ENCODE data around the gene MS4A13. TPM values are rescaled to one million over a fixed set of nuclear protein-coding genes. Genes with fewer than 3 reads are reported as not detected.

MS4A13 gene
- total and polyA plus RNA-seq, 4 donors, result not detected

DNA sequence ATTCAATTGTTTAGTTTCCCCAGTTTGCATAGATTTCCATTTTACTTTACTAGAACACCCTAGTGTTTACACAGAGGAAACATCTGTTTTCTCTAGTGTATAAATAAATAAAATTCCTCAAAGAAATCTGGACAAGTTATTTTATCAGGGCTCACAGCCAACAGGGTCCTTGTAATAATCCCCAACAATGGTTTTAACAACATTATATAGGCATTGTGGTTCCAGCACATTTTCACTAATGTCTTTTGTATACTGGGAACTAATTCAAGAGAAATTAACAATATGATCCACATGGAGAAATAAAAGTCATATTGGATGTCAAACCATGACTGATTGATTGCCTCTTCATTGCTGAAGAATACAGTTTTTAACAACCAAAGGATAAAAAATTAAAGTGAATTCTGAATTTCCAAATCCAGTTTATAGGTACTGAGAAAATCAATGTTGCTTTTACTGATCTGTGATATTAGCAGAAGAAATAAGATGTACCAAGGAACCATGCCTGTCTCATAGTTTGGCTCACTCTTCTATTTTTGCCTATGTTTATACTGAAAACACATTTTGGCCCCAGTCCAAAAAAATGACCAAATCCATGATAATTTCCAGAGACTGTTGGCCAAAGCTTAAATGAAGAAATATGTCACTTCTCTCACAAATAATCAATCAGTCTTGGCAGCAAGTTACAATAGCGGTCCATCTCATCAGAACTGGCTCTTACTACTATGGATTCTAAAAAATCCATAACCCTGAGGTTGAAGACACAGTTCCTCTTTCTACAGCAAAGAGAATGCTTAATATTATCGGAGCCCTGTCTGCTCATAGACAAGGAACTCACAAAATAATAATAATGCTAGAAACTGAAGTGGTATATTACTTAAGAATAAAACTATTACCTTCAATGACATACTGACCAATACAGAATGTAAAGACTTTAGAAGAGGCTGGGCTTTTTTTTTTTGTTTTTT lies 1.4 kb upstream of the MS4A13 start:
- no peaks in the 10 kb centered on the region for H3K4me1 ChIP-seq (ENCODE audit: control insufficient read depth in 4 of 4, insufficient read depth in 4 of 4, low read length in 3 of 4)
- no peak overlapping the region for H3K4me3 ChIP-seq (ENCODE audit: low read depth in 1 of 3, low read length in 3 of 3)
- TF ChIP-seq RAD21 (IDR thresholded peaks at IDR 0.05), result no peak
- no peak for TF ChIP-seq JUND (IDR thresholded peaks at IDR 0.05)
- TF ChIP-seq EGR1 (IDR thresholded peaks at IDR 0.05; ENCODE audit: low read depth in 2 of 2), result no peak
- TF ChIP-seq HNF4A (conservative IDR thresholded peaks at IDR 0.05), result no peak
- no peak for TF ChIP-seq FOXA2 (IDR thresholded peaks at IDR 0.05)
- no peak for TF ChIP-seq TAF1 (conservative IDR thresholded peaks at IDR 0.05)
- TF ChIP-seq, protein P1, sequence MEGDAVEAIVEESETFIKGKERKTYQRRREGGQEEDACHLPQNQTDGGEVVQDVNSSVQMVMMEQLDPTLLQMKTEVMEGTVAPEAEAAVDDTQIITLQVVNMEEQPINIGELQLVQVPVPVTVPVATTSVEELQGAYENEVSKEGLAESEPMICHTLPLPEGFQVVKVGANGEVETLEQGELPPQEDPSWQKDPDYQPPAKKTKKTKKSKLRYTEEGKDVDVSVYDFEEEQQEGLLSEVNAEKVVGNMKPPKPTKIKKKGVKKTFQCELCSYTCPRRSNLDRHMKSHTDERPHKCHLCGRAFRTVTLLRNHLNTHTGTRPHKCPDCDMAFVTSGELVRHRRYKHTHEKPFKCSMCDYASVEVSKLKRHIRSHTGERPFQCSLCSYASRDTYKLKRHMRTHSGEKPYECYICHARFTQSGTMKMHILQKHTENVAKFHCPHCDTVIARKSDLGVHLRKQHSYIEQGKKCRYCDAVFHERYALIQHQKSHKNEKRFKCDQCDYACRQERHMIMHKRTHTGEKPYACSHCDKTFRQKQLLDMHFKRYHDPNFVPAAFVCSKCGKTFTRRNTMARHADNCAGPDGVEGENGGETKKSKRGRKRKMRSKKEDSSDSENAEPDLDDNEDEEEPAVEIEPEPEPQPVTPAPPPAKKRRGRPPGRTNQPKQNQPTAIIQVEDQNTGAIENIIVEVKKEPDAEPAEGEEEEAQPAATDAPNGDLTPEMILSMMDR (IDR thresholded peaks at IDR 0.05; ENCODE audit: low read depth, low read length, missing input control), result no peak
- no peak for TF ChIP-seq GABPA (IDR thresholded peaks at IDR 0.05 in 1 of 2, conservative IDR thresholded peaks at IDR 0.05 in 1 of 2)
- TF ChIP-seq, protein P2, sequence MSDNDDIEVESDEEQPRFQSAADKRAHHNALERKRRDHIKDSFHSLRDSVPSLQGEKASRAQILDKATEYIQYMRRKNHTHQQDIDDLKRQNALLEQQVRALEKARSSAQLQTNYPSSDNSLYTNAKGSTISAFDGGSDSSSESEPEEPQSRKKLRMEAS (IDR thresholded peaks at IDR 0.05), result no peak
- TF ChIP-seq YY1 (IDR thresholded peaks at IDR 0.05), result no peak
- no peak for TF ChIP-seq RXRA (IDR thresholded peaks at IDR 0.05)
- TF ChIP-seq, protein P3, sequence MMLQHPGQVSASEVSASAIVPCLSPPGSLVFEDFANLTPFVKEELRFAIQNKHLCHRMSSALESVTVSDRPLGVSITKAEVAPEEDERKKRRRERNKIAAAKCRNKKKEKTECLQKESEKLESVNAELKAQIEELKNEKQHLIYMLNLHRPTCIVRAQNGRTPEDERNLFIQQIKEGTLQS (IDR thresholded peaks at IDR 0.05), result no peak
- TF ChIP-seq, protein P4, sequence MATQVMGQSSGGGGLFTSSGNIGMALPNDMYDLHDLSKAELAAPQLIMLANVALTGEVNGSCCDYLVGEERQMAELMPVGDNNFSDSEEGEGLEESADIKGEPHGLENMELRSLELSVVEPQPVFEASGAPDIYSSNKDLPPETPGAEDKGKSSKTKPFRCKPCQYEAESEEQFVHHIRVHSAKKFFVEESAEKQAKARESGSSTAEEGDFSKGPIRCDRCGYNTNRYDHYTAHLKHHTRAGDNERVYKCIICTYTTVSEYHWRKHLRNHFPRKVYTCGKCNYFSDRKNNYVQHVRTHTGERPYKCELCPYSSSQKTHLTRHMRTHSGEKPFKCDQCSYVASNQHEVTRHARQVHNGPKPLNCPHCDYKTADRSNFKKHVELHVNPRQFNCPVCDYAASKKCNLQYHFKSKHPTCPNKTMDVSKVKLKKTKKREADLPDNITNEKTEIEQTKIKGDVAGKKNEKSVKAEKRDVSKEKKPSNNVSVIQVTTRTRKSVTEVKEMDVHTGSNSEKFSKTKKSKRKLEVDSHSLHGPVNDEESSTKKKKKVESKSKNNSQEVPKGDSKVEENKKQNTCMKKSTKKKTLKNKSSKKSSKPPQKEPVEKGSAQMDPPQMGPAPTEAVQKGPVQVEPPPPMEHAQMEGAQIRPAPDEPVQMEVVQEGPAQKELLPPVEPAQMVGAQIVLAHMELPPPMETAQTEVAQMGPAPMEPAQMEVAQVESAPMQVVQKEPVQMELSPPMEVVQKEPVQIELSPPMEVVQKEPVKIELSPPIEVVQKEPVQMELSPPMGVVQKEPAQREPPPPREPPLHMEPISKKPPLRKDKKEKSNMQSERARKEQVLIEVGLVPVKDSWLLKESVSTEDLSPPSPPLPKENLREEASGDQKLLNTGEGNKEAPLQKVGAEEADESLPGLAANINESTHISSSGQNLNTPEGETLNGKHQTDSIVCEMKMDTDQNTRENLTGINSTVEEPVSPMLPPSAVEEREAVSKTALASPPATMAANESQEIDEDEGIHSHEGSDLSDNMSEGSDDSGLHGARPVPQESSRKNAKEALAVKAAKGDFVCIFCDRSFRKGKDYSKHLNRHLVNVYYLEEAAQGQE (IDR thresholded peaks at IDR 0.05), result no peak
- TF ChIP-seq NR2F2 (IDR thresholded peaks at IDR 0.05), result no peak
- no peak for TF ChIP-seq FOXA1 (IDR thresholded peaks at IDR 0.05)
- TF ChIP-seq HNF4G (IDR thresholded peaks at IDR 0.05), result no peak
- H3K9ac ChIP-seq (ENCODE audit: low read depth in 1 of 2, low read length in 2 of 2), result no peak overlapping the region
- H3K27me3 ChIP-seq (ENCODE audit: control insufficient read depth in 4 of 4, insufficient read depth in 4 of 4, low read length in 3 of 4), result no peaks in the 10 kb centered on the region
- no peak for DNase-seq (ENCODE audit: low spot score)
- WGBS, result 65% methylated on average over 2 of the region's 2 CpGs
- H3K9me3 ChIP-seq (ENCODE audit: control insufficient read depth in 4 of 4, low read length in 3 of 4), result no peaks in the 10 kb centered on the region
- no peak overlapping the region for H3K27ac ChIP-seq (ENCODE audit: low read depth in 1 of 2, low read length in 2 of 2)
- no peaks in the 10 kb centered on the region for H3K36me3 ChIP-seq (ENCODE audit: control insufficient read depth in 4 of 4, insufficient read depth in 3 of 4, low read depth in 1 of 4, low read length in 3 of 4)

DNA sequence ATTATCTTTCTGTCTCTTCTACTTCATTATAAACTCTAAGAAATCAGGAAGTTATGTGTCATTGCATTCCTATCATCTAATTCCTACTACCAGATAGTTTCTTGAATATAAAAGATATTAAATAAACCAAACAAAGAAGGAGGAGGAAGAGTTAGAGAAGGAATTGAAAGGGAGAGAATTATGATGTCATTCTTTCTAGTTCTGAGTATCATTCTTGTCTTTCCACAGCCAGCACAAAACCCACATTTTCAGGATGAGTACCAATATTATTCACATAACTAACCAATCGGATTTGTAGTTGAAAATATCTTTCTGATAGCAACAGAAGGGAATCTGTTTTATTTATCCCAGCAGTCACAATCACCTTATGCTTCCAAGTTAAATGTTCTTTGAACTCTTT lies 13.3 kb downstream of the MS4A13 start:
- H3K9me3 ChIP-seq (ENCODE audit: control insufficient read depth in 4 of 4, low read length in 3 of 4), result peaks cover 0 to 5% (median 0%) of the 10 kb centered on the region in 4 donors

More for the DNA sequence above, 13.3 kb downstream of the MS4A13 start:
- Histone ChIP-seq H3K4me1 (ENCODE audit: control insufficient read depth in 4 of 4, insufficient read depth in 4 of 4, low read length in 3 of 4) (no peaks in the 10 kb centered on the region), H3K27me3 (ENCODE audit: control insufficient read depth in 4 of 4, insufficient read depth in 4 of 4, low read length in 3 of 4) (no peaks in the 10 kb centered on the region), H3K9ac (ENCODE audit: low read depth in 1 of 2, low read length in 2 of 2) (no peak overlapping the region), H3K4me3 (ENCODE audit: low read depth in 1 of 3, low read length in 3 of 3) (no peak overlapping the region), H3K36me3 (ENCODE audit: control insufficient read depth in 4 of 4, insufficient read depth in 3 of 4, low read depth in 1 of 4, low read length in 3 of 4) (no peaks in the 10 kb centered on the region), H3K27ac (ENCODE audit: low read depth in 1 of 2, low read length in 2 of 2) (no peak overlapping the region)
- no peak for DNase-seq (ENCODE audit: low spot score)
- TF ChIP-seq HNF4A (conservative IDR thresholded peaks at IDR 0.05) (no peak), NR2F2 (IDR thresholded peaks at IDR 0.05) (no peak), SP1 (IDR thresholded peaks at IDR 0.05) (no peak), FOXA2 (IDR thresholded peaks at IDR 0.05) (no peak), HNF4G (IDR thresholded peaks at IDR 0.05) (no peak)
- TF ChIP-seq, protein P2 (IDR thresholded peaks at IDR 0.05), result no peak
- TF ChIP-seq, protein P3 (IDR thresholded peaks at IDR 0.05), result no peak
- TF ChIP-seq, protein P4 (IDR thresholded peaks at IDR 0.05), result no peak
- 39% methylated on average over 1 of the region's 1 CpG for WGBS
